Measurements from ENCODE around the gene ELP5. TPM values are rescaled to one million over a fixed set of nuclear protein-coding genes. Genes with fewer than 3 reads are reported as not detected.

Gene ELP5
- total RNA-seq, 1 experiment from 2014 or later, result 49.6 TPM

- Histone ChIP-seq H2BK5ac (ENCODE audit: insufficient read length, low read length) (no peak overlapping the region), H2BK120ac (ENCODE audit: low read depth, low read length, poor library complexity, severe bottlenecking) (no peak overlapping the region), H2AFZ (ENCODE audit: low read length) (no peak overlapping the region), H2BK20ac (ENCODE audit: low read depth, low read length, poor library complexity, severe bottlenecking) (no peak overlapping the region), H4K20me1 (ENCODE audit: control insufficient read depth, insufficient read depth, insufficient read length) (no peaks in the 10 kb centered on the region), H3K14ac (ENCODE audit: insufficient read depth, low read length) (no peak overlapping the region), H3K23ac (ENCODE audit: insufficient read length, low read depth, low read length) (no peak overlapping the region), H2BK12ac (ENCODE audit: insufficient read length, low read depth, low read length) (no peak overlapping the region), H3K18ac (ENCODE audit: insufficient read length, low read depth, low read length) (no peak overlapping the region), H2BK15ac (ENCODE audit: low read depth, low read length) (no peak overlapping the region), H2AK5ac (ENCODE audit: insufficient read length, low read length) (no peak overlapping the region), H3K79me1 (ENCODE audit: insufficient read depth, low read depth, low read length, poor library complexity, severe bottlenecking) (peaks cover 13% of the 10 kb centered on the region), H3K27ac (ENCODE audit: insufficient read length, low read depth, low read length) (no peak overlapping the region), H3K79me2 (ENCODE audit: insufficient read depth, low read length) (peaks cover 15% of the 10 kb centered on the region; the same call in 1 of the 2 replicates), H3K23me2 (ENCODE audit: insufficient read length, low read depth, low read length, poor library complexity, severe bottlenecking) (peaks cover 3% of the 10 kb centered on the region), H3K27me3 (ENCODE audit: insufficient read depth, low read length) (no peaks in the 10 kb centered on the region), H3K9ac (ENCODE audit: extremely low read depth, insufficient read length, low read length) (no peak overlapping the region), H4K8ac (replicated peaks; ENCODE audit: insufficient read length, low read depth, low read length) (no peak overlapping the region), H3K9me3 (ENCODE audit: control insufficient read depth, low read depth, low read length) (no peaks in the 10 kb centered on the region), H3K4me2 (ENCODE audit: insufficient read depth, insufficient read length, low read length) (no peak overlapping the region), H3K4ac (ENCODE audit: low read depth, low read length) (no peak overlapping the region), H4K5ac (ENCODE audit: insufficient read length, low read depth, low read length) (no peak overlapping the region), H4K91ac (ENCODE audit: insufficient read length, low read depth, low read length) (no peak overlapping the region), H3T11ph (ENCODE audit: low read length) (no peak overlapping the region), H3K56ac (ENCODE audit: insufficient read length, low read depth, low read length) (no peak overlapping the region), H3K4me1 (ENCODE audit: insufficient read depth, low read length) (no peaks in the 10 kb centered on the region)
- no CpG with 5 or more reads among the region's 14 CpGs for WGBS (ENCODE audit: extremely low coverage, insufficient read length, low lambda C conversion rate)
- H3K4me3 Mint-ChIP-seq, result no peak overlapping the region; a peak in 1 of 5 replicates
- peaks cover 16 to 18% of the 10 kb centered on the region in 2 experiments for H3K4me1 Mint-ChIP-seq
- DNase-seq, result no peak
- H3K27me3 Mint-ChIP-seq (ENCODE audit: low read depth), result no peaks in the 10 kb centered on the region
- 0 out of 7 replicates have a peak overlapping the region, but pooled peaks of 1 of the 3 experiments have one; percentile 40 for H3K27ac Mint-ChIP-seq
- H3K36me3 Mint-ChIP-seq (ENCODE audit: insufficient read depth in 1 of 3, low read depth in 3 of 3), result peaks cover 37 to 72% (median 66%) of the 10 kb centered on the region in 3 experiments; a peak in 6 of 7 replicates
- no peaks in the 10 kb centered on the region for H3K9me3 Mint-ChIP-seq
- no peak for TF ChIP-seq CTCF (conservative IDR thresholded peaks at IDR 0.05)
Observed at GRCh38 chr17:7228920-7229319, 23.1 kb upstream of the ELP5 start.
